Suprapubic skin (tissue), 4 donors: ENCODE results near the gene CELSR3. TPM values are rescaled to one million over a fixed set of nuclear protein-coding genes. Genes with fewer than 3 reads are reported as not detected.

Experiments
- DNase-seq, 2 donors: peaks; one replicate each; pipeline ENCODE4 v3.0.0-alpha.2; 2019; ENCODE audit warnings: low spot score in 2 of 2
- H3K27ac ChIP-seq: fragments of 200-600 bp; sonication (generic); one replicate; pipeline ENCODE4 v1.5.1; 2019
- H3K27me3 ChIP-seq: fragments of 200-600 bp; sonication (generic); one replicate; pipeline ENCODE4 v1.5.1; 2019
- H3K36me3 ChIP-seq: fragments of 200-600 bp; sonication (generic); one replicate; pipeline ENCODE4 v1.5.1; 2019
- H3K4me1 ChIP-seq: fragments of 200-600 bp; sonication (generic); one replicate; pipeline ENCODE4 v1.5.1; 2019
- H3K4me3 ChIP-seq: fragments of 200-600 bp; sonication (generic); one replicate; pipeline ENCODE4 v1.5.1; 2019; ENCODE audit warnings: mild to moderate bottlenecking
- H3K9me3 ChIP-seq: fragments of 200-600 bp; sonication (generic); one replicate; pipeline ENCODE4 v1.5.1; 2019
- CTCF ChIP-seq, 2 donors: fragments of 200-600 bp in 1 of 2; fragments of 450-650 bp in 1 of 2; sonication (generic) in 1 of 2; IDR thresholded peaks; one replicate each; pipeline ENCODE4 v1.5.1; 2016 to 2019; ENCODE audit warnings: antibody characterized with exemption in 2 of 2, mild to moderate bottlenecking in 1 of 2, moderate library complexity in 1 of 2
- EP300 ChIP-seq: sonication (generic); formaldehyde crosslinking; IDR thresholded peaks from one replicate; pipeline ENCODE4 v1.6.1; 2017; ENCODE audit warnings: antibody characterized with exemption
- POLR2A ChIP-seq, 2 donors: fragments of 450-650 bp; IDR thresholded peaks; one replicate each; pipeline ENCODE4 v1.6.1; 2017; ENCODE audit warnings: antibody characterized with exemption in 2 of 2, mild to moderate bottlenecking in 2 of 2, moderate library complexity in 2 of 2
- POLR2AphosphoS5 ChIP-seq, 3 donors: sonication (generic); formaldehyde crosslinking; IDR thresholded peaks; one replicate each; pipeline ENCODE4 v1.6.1; 2017; ENCODE audit warnings: antibody characterized with exemption in 3 of 3
- WGBS: methylation state at CpG from one replicate; pipeline ENCODE4 v1.1.5; 2018; 5-methylcytosine and 5-hydroxymethylcytosine counted together
- total RNA-seq, 4 donors: library from RNA; depleted of rRNA; stranded (reverse); fragments of >200 nt; gene quantifications; one replicate each; pipeline ENCODE4 v1.1.0, GENCODE V29; 2016

The CELSR3 gene
- total RNA-seq, 4 donors from 2014 or later: 1.6 to 3.2 (median 2.0) TPM

- no peak for DNase-seq
- Histone ChIP-seq H3K27ac (no peak overlapping the region), H3K36me3 (no peaks in the 10 kb centered on the region), H3K4me1 (peaks cover 4% of the 10 kb centered on the region), H3K9me3 (no peaks in the 10 kb centered on the region), H3K4me3 (no peak overlapping the region), H3K27me3 (no peaks in the 10 kb centered on the region)
- TF ChIP-seq EP300: no peak
- TF ChIP-seq POLR2A (IDR thresholded peaks at IDR 0.05): no peak
- TF ChIP-seq POLR2AphosphoS5 (IDR thresholded peaks at IDR 0.05): no peak
- no peak for TF ChIP-seq CTCF (IDR thresholded peaks at IDR 0.05)
- 78% methylated on average over 12 of the region's 12 CpGs for WGBS
These were observed 12.0 kb downstream of the CELSR3 start for GRCh38 chr3:48650723-48651122.

- Histone ChIP-seq H3K36me3 (no peaks in the 10 kb centered on the region), H3K27ac (no peak overlapping the region), H3K4me1 (no peaks in the 10 kb centered on the region), H3K27me3 (no peaks in the 10 kb centered on the region), H3K4me3 (no peak overlapping the region), H3K9me3 (no peaks in the 10 kb centered on the region)
- WGBS: 84% methylated on average over 6 of the region's 15 CpGs
- TF ChIP-seq CTCF (IDR thresholded peaks at IDR 0.05) (no peak), POLR2A (IDR thresholded peaks at IDR 0.05) (no peak), EP300 (no peak), POLR2AphosphoS5 (IDR thresholded peaks at IDR 0.05) (no peak)
- no peak for DNase-seq
These were observed 14.4 kb downstream of the CELSR3 start for GRCh38 chr3:48648188-48648850.

GRCh38 chr3:48647714-48648113, 15.0 kb downstream of the CELSR3 start:
- Histone ChIP-seq H3K4me3 (no peak overlapping the region), H3K9me3 (no peaks in the 10 kb centered on the region), H3K4me1 (no peaks in the 10 kb centered on the region), H3K27me3 (no peaks in the 10 kb centered on the region), H3K36me3 (no peaks in the 10 kb centered on the region), H3K27ac (no peak overlapping the region)
- 85% methylated on average over 9 of the region's 9 CpGs for WGBS
- TF ChIP-seq POLR2AphosphoS5 (IDR thresholded peaks at IDR 0.05): no peak
- no peak for TF ChIP-seq CTCF (IDR thresholded peaks at IDR 0.05)
- DNase-seq: no peak

- H3K4me3 ChIP-seq: no peak overlapping the region
- H3K27ac ChIP-seq: no peak overlapping the region
- TF ChIP-seq EP300 (no peak), CTCF (IDR thresholded peaks at IDR 0.05) (no peak), POLR2AphosphoS5 (IDR thresholded peaks at IDR 0.05) (no peak), POLR2A (IDR thresholded peaks at IDR 0.05) (no peak)
- WGBS: 91% methylated on average over 15 of the region's 22 CpGs
- H3K4me1 ChIP-seq: no peaks in the 10 kb centered on the region
- no peak for DNase-seq
- no peaks in the 10 kb centered on the region for H3K27me3 ChIP-seq
- no peaks in the 10 kb centered on the region for H3K36me3 ChIP-seq
- no peaks in the 10 kb centered on the region for H3K9me3 ChIP-seq
These were observed 17.6 kb downstream of the CELSR3 start for GRCh38 chr3:48644898-48645760.

- Histone ChIP-seq H3K4me1 (no peaks in the 10 kb centered on the region), H3K36me3 (no peaks in the 10 kb centered on the region), H3K4me3 (no peak overlapping the region), H3K27ac (no peak overlapping the region), H3K27me3 (no peaks in the 10 kb centered on the region), H3K9me3 (no peaks in the 10 kb centered on the region)
- DNase-seq: no peak
- 87% methylated on average over 3 of the region's 12 CpGs for WGBS
- TF ChIP-seq POLR2AphosphoS5 (IDR thresholded peaks at IDR 0.05) (no peak), CTCF (IDR thresholded peaks at IDR 0.05) (no peak), EP300 (no peak), POLR2A (IDR thresholded peaks at IDR 0.05) (no peak)
These were observed 20.1 kb downstream of the CELSR3 start for GRCh38 chr3:48642605-48643004.
